22Rv1 (cell line): ENCODE data around the gene DNAI2.
A peak's percentile ranks its signal among the peaks of the same experiment; 100 is the strongest.

Experiments
- CTCF ChIP-seq: fragments of 450-650 bp; IDR thresholded peaks from 2 replicates; pipeline ENCODE4 v1.5.1; 2017; ENCODE audit warnings: mild to moderate bottlenecking
- ZFX ChIP-seq: fragments of 450-650 bp; IDR thresholded peaks from 2 replicates; pipeline ENCODE4 v1.6.1; 2017; ENCODE audit warnings: antibody characterized with exemption, borderline replicate concordance

GRCh38 chr17:74296548-74296936 lies 22.5 kb downstream of the DNAI2 start:
- TF ChIP-seq CTCF (peak; percentile 47), ZFX (no peak)
